HPDE6-E6E7 (cell line): ENCODE data around the gene HAUS3.

ENCODE experiments used
- DNase-seq: peaks from one replicate; pipeline ENCODE4 v3.0.0; 2011; ENCODE audit warnings: missing footprints; ENCODE audit errors: extremely low spot score

Gene HAUS3

GRCh38 chr4:2263926-2264321 is 22.0 kb upstream of the HAUS3 start:
- DNase-seq, result no peak

GRCh38 chr4:2262944-2263250 is 21.0 kb upstream of the HAUS3 start:
- no peak for DNase-seq

- peak; percentile 98 for DNase-seq
These were observed 20.4 kb upstream of the HAUS3 start for GRCh38 chr4:2262145-2262943.

GRCh38 chr4:2261853-2262144 is 19.9 kb upstream of the HAUS3 start, which contains the start of gene MXD4:
Gene MXD4, minus strand, starts transcription at chr4:2262109. Its CDS starts 129 bp downstream, at chr4:2261980.
- DNase-seq, result no peak

GRCh38 chr4:2261110-2261852 is 19.4 kb upstream of the HAUS3 start:
- DNase-seq, result peak; percentile 20

- DNase-seq, result no peak
These were observed 18.6 kb upstream of the HAUS3 start for GRCh38 chr4:2260344-2261109.

- no peak for DNase-seq
These were observed 17.8 kb upstream of the HAUS3 start for GRCh38 chr4:2259541-2260343.

GRCh38 chr4:2259036-2259540 is 17.2 kb upstream of the HAUS3 start:
- DNase-seq, result no peak

- DNase-seq, result no peak
These were observed 16.4 kb upstream of the HAUS3 start for GRCh38 chr4:2258091-2259035.

GRCh38 chr4:2257361-2258081 is 15.6 kb upstream of the HAUS3 start:
- DNase-seq, result no peak

- no peak for DNase-seq
These were observed 14.9 kb upstream of the HAUS3 start for GRCh38 chr4:2256781-2257191.

GRCh38 chr4:2256156-2256731 is 14.3 kb upstream of the HAUS3 start:
- DNase-seq, result no peak

GRCh38 chr4:2255501-2256155 is 13.7 kb upstream of the HAUS3 start:
- DNase-seq, result no peak

- DNase-seq, result no peak
These were observed 13.0 kb upstream of the HAUS3 start for GRCh38 chr4:2254665-2255500.

GRCh38 chr4:2253160-2254084 is 11.5 kb upstream of the HAUS3 start:
- DNase-seq, result no peak

- no peak for DNase-seq
These were observed 10.7 kb upstream of the HAUS3 start for GRCh38 chr4:2252530-2253091.
